Cardiac fibroblast (primary cell): ENCODE data around the gene WARS2.

Experiments
- DNase-seq, 2 donors: peaks; one replicate each; pipeline versions ENCODE4 v3.0.0 to v3.0.0-alpha.2; 2010; ENCODE audit warnings: low read depth in 2 of 2
- H3K4me3 ChIP-seq, 2 donors: replicated peaks in 1 of 2; 1 replicate in 1 of 2; 2 replicates in 1 of 2; pipeline ENCODE4 v1.5.1; 2011; ENCODE audit warnings: low read depth in 2 of 2, low read length in 2 of 2, mild to moderate bottlenecking in 2 of 2, moderate library complexity in 1 of 2
- TF ChIP-seq, protein P1 (sequence below): IDR thresholded peaks from one replicate; pipeline ENCODE4 v1.5.1; 2011; ENCODE audit warnings: low read depth, mild to moderate bottlenecking, low read length, inconsistent platforms

WARS2 gene

DNA sequence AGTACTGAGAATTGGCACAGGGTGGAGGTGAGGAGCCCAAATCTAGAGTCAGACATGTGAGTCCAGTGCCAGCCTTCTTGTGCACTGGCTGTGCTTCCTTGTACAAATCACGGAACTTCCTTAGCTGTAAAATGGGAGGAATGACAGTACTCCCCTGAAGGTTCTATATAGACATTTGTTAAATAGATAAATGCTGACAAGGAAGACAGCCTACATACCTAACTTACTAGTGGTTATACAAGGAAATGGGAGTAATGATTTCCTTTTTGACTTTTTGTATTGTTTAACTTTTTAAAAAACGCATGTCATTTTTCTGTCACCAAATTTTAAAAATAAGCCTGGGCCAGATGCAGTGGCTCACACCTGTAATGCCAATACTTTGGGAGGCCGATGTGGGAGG, 50.2 kb downstream of the WARS2 start:
- TF ChIP-seq, protein P1, sequence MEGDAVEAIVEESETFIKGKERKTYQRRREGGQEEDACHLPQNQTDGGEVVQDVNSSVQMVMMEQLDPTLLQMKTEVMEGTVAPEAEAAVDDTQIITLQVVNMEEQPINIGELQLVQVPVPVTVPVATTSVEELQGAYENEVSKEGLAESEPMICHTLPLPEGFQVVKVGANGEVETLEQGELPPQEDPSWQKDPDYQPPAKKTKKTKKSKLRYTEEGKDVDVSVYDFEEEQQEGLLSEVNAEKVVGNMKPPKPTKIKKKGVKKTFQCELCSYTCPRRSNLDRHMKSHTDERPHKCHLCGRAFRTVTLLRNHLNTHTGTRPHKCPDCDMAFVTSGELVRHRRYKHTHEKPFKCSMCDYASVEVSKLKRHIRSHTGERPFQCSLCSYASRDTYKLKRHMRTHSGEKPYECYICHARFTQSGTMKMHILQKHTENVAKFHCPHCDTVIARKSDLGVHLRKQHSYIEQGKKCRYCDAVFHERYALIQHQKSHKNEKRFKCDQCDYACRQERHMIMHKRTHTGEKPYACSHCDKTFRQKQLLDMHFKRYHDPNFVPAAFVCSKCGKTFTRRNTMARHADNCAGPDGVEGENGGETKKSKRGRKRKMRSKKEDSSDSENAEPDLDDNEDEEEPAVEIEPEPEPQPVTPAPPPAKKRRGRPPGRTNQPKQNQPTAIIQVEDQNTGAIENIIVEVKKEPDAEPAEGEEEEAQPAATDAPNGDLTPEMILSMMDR, result no peak
- H3K4me3 ChIP-seq, result no peak overlapping the region
- no peak for DNase-seq

GRCh38 chr1:119086830-119087229, 53.6 kb downstream of the WARS2 start:
- no peak for DNase-seq
- TF ChIP-seq, protein P1, result no peak
- H3K4me3 ChIP-seq, result no peak overlapping the region

DNA sequence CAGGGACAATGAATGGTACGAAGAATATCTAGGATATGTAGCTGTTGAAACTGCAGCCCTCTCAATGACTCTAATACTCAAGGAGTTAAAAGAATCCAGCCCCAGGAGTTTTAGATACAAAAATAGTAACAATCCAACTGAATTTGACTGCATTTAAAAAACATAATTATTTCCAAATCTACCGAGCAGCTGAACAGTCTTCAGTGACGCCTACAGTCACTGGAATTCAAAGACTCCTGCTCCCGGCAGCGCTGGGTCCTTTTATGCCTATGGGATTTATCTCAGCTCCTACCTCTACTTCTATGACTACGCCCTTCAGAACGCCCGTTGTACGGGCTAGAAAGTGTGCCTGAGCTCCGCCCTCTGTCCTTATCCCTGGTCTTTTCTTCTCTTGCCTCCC, 55.7 kb downstream of the WARS2 start:
- no peak overlapping the region for H3K4me3 ChIP-seq
- DNase-seq, result peak in 1 of 2 donors; percentile 54
- TF ChIP-seq, protein P1, result no peak

DNA sequence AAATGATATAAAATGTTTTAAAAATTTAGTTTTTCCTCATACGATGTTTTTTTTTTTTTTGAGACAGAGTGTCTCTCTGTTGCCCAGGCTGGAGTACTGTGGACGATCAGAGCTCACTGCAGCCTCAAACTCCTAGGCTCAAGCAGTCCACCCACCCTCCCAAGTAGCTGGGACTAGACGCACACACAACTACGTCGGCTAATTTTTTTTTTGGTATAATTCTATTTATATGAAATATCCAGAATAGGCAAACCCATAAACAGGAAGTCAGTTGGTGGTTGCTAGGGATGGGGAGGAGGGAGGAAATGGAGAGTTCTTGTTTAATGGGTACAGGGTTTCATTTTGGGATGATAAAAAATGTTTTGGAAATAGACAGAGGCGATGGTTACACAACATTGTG, 56.5 kb downstream of the WARS2 start:
- no peak overlapping the region for H3K4me3 ChIP-seq
- DNase-seq, result peak in 1 of 2 donors; percentile 26
- TF ChIP-seq, protein P1, result no peak

DNA sequence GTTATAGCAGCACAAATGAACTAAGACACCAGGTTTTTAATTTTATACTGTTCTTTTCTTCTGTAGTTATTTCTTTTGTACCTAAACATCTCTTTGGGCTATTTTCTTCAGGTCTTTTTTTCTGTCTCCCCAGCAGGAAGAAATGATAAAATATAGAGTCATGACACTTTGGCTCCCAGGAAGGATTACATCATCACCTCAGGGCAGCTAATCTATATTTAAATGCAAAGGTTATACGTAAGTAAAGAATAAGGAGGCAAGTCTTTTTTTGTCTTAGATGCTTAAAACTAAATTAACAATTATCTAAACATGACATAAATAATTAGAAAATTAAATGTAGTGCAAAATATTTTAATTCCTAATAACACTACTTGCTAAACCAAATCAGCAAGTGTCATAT, 57.0 kb downstream of the WARS2 start:
- peak in 1 of 2 donors; percentile 25 for DNase-seq
- no peak overlapping the region for H3K4me3 ChIP-seq
- TF ChIP-seq, protein P1, result no peak

DNA sequence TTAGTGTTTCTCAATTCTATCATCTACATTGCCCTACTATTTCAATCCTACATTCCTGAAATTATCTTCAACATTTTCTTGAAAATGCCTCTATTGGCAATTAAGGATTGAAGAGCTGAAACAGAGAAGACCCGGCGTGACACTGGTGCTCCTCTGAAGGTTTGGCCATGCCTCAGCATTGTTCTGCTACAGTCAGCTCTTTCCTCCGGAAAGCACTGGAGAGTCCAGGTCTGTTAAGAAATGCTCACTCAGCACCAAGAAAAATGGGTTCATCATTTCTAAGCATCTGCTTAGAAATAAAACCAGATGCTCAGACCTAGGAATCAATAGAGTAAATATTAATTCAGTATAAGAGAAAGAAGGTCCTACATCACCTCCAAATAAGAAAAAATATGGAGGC, 58.8 kb downstream of the WARS2 start:
- no peak overlapping the region for H3K4me3 ChIP-seq
- DNase-seq, result peak in 1 of 2 donors; percentile 23
- TF ChIP-seq, protein P1, result no peak

GRCh38 chr1:119081267-119081666, 59.2 kb downstream of the WARS2 start:
- TF ChIP-seq, protein P1, result no peak
- DNase-seq, result peak; percentile 32 to 62
- no peak overlapping the region for H3K4me3 ChIP-seq
